GM12878 (cell line): ENCODE data around the gene MAGEH1. TPM values are rescaled to one million over a fixed set of nuclear protein-coding genes. Genes with fewer than 3 reads are reported as not detected.

Experiments used
- ATAC-seq: fragments of 200-7000 bp; cut with Tn5 transposase; 3 replicates; pipeline ENCODE4 v1.9.1; 2020; ENCODE audit warnings: mild to moderate bottlenecking, moderate library complexity
- BruUV-seq: library from RNA; stranded (reverse); fragments of 400-500 nt; replicated peaks from 2 replicates; lab custom pipeline; 2021; lab: Mats Ljungman, UMichigan
- CTCF ChIA-PET: fragments of 300-600 bp; sonication (Branson Sonifier 250); formaldehyde crosslinking; extraction: SDS; loops from one replicate; lab custom pipeline; 2021; ENCODE audit warnings: inconsistent platforms; lab: Yijun Ruan, JAX
- POLR2A ChIA-PET: fragments of 350-600 bp; formaldehyde crosslinking; extraction: SDS; loops from one replicate; lab custom pipeline; 2021; ENCODE audit warnings: inconsistent platforms; lab: Charles Lee
- RAD21 ChIA-PET: fragments of 300-600 bp; sonication (Branson Sonifier 250); formaldehyde crosslinking; loops from one replicate; lab custom pipeline; 2023; ENCODE audit warnings: antibody characterized with exemption; ENCODE audit not compliant: unreplicated experiment; lab: Charles Lee
- SMC1A ChIA-PET: fragments of 300-600 bp; sonication (Branson Sonifier 250); formaldehyde crosslinking; loops from one replicate; lab custom pipeline; 2023; ENCODE audit not compliant: unreplicated experiment, uncharacterized antibody; lab: Charles Lee
- DNase-seq: peaks from one replicate; pipeline ENCODE4 v3.0.0-alpha.2; 2011; ENCODE audit warnings: low read depth, low spot score
- FAIRE-seq: peaks from 3 replicates; lab custom pipeline; 2011; peaks lifted over from hg19 to GRCh38; lab: Jason Lieb, UNC
- H2AFZ ChIP-seq: 2 replicates; pipeline ENCODE4 v1.6.0; 2011; ENCODE audit warnings: low read depth, low read length, control low read depth; ENCODE audit not compliant: control insufficient read depth
- H3K27ac ChIP-seq: 2 replicates; pipeline ENCODE4 v1.5.1; 2011; ENCODE audit warnings: control low read depth; ENCODE audit not compliant: control insufficient read depth, insufficient read depth
- H3K27me3 ChIP-seq, 2 experiments: replicated peaks in 1 of 2; 2 replicates each; pipeline versions ENCODE4 v1.6.0 to v1.6.1; 2011; ENCODE audit warnings: low read length in 1 of 2; ENCODE audit not compliant: control insufficient read depth in 2 of 2, insufficient read depth in 2 of 2
- H3K36me3 ChIP-seq, 2 experiments: 2 replicates each; pipeline ENCODE4 v1.5.1; 2011; ENCODE audit warnings: low read length in 1 of 2; ENCODE audit not compliant: control insufficient read depth in 2 of 2, insufficient read depth in 2 of 2
- H3K4me1 ChIP-seq: 2 replicates; pipeline ENCODE4 v1.6.1; 2011; ENCODE audit warnings: mild to moderate bottlenecking, low read length, moderate library complexity, mixed read lengths; ENCODE audit not compliant: control insufficient read depth, insufficient read depth
- H3K4me2 ChIP-seq: 2 replicates; pipeline ENCODE4 v1.6.0; 2011; ENCODE audit warnings: control low read depth; ENCODE audit not compliant: control insufficient read depth, insufficient read depth
- H3K4me3 ChIP-seq: fragments of 200-600 bp; sonication (generic); 2 replicates; pipeline ENCODE4 v1.5.1; 2016
- H3K79me2 ChIP-seq: 2 replicates; pipeline ENCODE4 v1.6.0; 2011; ENCODE audit warnings: low read length; ENCODE audit not compliant: control insufficient read depth, insufficient read depth
- H3K9ac ChIP-seq: 2 replicates; pipeline ENCODE4 v1.8.0; 2011; ENCODE audit warnings: low read length, control low read depth, mixed read lengths; ENCODE audit not compliant: control insufficient read depth, insufficient read depth
- H3K9me3 ChIP-seq: replicated peaks from 3 replicates; pipeline ENCODE4 v1.5.1; 2011; ENCODE audit warnings: mild to moderate bottlenecking, low read length; ENCODE audit not compliant: control insufficient read depth, insufficient read depth
- H4K20me1 ChIP-seq: 2 replicates; pipeline ENCODE4 v1.6.0; 2011; ENCODE audit not compliant: control insufficient read depth, insufficient read depth
- JUNB ChIP-seq: IDR thresholded peaks from 2 replicates; pipeline ENCODE4 v1.6.1; 2016; ENCODE audit warnings: antibody characterized with exemption, mild to moderate bottlenecking
- NR2C1 ChIP-seq: fragments of 450-650 bp; IDR thresholded peaks from 2 replicates; pipeline ENCODE4 v1.6.1; 2017; ENCODE audit warnings: antibody characterized with exemption, mild to moderate bottlenecking, moderate library complexity
- PKNOX1 ChIP-seq: fragments of 450-650 bp; IDR thresholded peaks from 2 replicates; pipeline ENCODE4 v1.6.1; 2016; ENCODE audit warnings: mild to moderate bottlenecking
- RELA ChIP-seq: fragments of 450-650 bp; IDR thresholded peaks from 2 replicates; pipeline ENCODE4 v1.8.0; 2014; ENCODE audit warnings: borderline replicate concordance; ENCODE audit not compliant: partially characterized antibody
- SP1 ChIP-seq: IDR thresholded peaks from one replicate; pipeline ENCODE4 v1.6.1; 2011; ENCODE audit warnings: low read depth, low read length
- WGBS: methylation state at CpG from one replicate; pipeline ENCODE4 v1.1.6; 2016; ENCODE audit warnings: low lambda C conversion rate; ENCODE audit not compliant: insufficient replicate concordance, insufficient coverage; ENCODE audit errors: missing lambda C conversion rate; 5-methylcytosine and 5-hydroxymethylcytosine counted together
- in situ Hi-C: fragments of 300-500 bp; cut with MboI; formaldehyde crosslinking; loops from 9 replicates; pipeline ENCODE4 v1.14.3; 2018; ENCODE audit warnings: mixed read lengths
- intact Hi-C: fragments of 100-400 bp; cut with micrococcal nuclease; formaldehyde crosslinking; loops from one replicate; pipeline ENCODE4 v1.14.2; 2022; ENCODE audit not compliant: unreplicated experiment
- polyA plus RNA-seq, 11 experiments: library from polyadenylated mRNA; depleted of rRNA in 4 of 11; unstranded in 6 of 11; stranded (reverse) in 5 of 11; fragments of >200 nt; fragmentation: Nextera tagmentation in 4 of 11; fragmentation: Illumina TruSeq in 1 of 11; extraction: Ambion mirVana in 4 of 11; extraction: Trizol in 1 of 11; gene quantifications; 1 replicate in 1 of 11; 2 replicates in 10 of 11; pipeline versions ENCODE4 v1.2.1 to v1.2.3, GENCODE V29; 2011 to 2016; ENCODE audit warnings: inconsistent platforms in 2 of 11, missing spikeins in 2 of 11, low read depth in 1 of 11
- total RNA-seq, 4 experiments: library from RNA; depleted of rRNA in 3 of 4; stranded (reverse); fragments of >200 nt in 3 of 4; fragmentation: Illumina TruSeq in 1 of 4; extraction: Trizol in 1 of 4; gene quantifications; 2 replicates each; pipeline versions ENCODE4 v1.2.1 to v1.2.3, GENCODE V29; 2013 to 2021
- TF ChIP-seq, protein P1 (sequence below): fragments of 450-650 bp; IDR thresholded peaks from 2 replicates; pipeline ENCODE4 v1.6.1; 2017; ENCODE audit warnings: low read depth, mild to moderate bottlenecking, moderate library complexity

MAGEH1 gene
- total and polyA plus RNA-seq, 10 of the 15 experiments (the other 5 are each of a cell fraction or from before 2014, with no cell fraction given): 8.7 to 25.2 (median 18.3) TPM

GRCh38 chrX:55488006-55488592 is 36.2 kb downstream of the MAGEH1 start:
- in situ Hi-C loops: loop anchor here (25.0 kb wide), 1 partner anchor 749 kb away; the partner anchor contains the start of gene KLF8

More at GRCh38 chrX:55488006-55488592, 36.2 kb downstream of the MAGEH1 start:
- Histone ChIP-seq H3K9me3 (no peaks in the 10 kb centered on the region; the same call in 2 of the 3 replicates), H3K4me3 (no peak overlapping the region; the same call in 1 of the 2 replicates), H3K4me1 (no peaks in the 10 kb centered on the region), H3K36me3 (no peaks in the 10 kb centered on the region), H3K4me2 (peak overlapping the region; percentile 66), H3K27ac (peak overlapping the region; percentile 52; the same call in 1 of the 2 replicates), H4K20me1 (no peaks in the 10 kb centered on the region), H3K27me3 (no peaks in the 10 kb centered on the region), H2AFZ (peak overlapping the region; percentile 77), H3K79me2 (no peaks in the 10 kb centered on the region), H3K9ac (no peak overlapping the region; the same call in 1 of the 2 replicates)
- RAD21 ChIA-PET: interaction anchor here (1.0 to 2.2 kb wide), 4 partner anchors 36 to 1240 kb away, joined by 3 to 15 read pairs (median 7); partner anchors contain the start of gene MAGEH1
- intact Hi-C loops: no loop called here
- no peak for DNase-seq
- SMC1A ChIA-PET: interaction anchor here (1.5 to 1.8 kb wide), 3 partner anchors 36 to 230 kb away, joined by 3 to 7 read pairs (median 7); partner anchors contain the start of genes MAGEH1 and RRAGB
- CTCF ChIA-PET: interaction anchor here (1.0 to 1.8 kb wide), 6 partner anchors 36 to 1239 kb away, joined by 3 to 8 read pairs (median 6); partner anchors contain the start of genes MAGEH1 and RRAGB
- no peak for ATAC-seq
- WGBS: 24% methylated on average over 11 of the region's 23 CpGs
- no peak for TF ChIP-seq RELA
- TF ChIP-seq PKNOX1: no peak
- TF ChIP-seq JUNB: no peak
- no peak for TF ChIP-seq NR2C1
- TF ChIP-seq, protein P1, sequence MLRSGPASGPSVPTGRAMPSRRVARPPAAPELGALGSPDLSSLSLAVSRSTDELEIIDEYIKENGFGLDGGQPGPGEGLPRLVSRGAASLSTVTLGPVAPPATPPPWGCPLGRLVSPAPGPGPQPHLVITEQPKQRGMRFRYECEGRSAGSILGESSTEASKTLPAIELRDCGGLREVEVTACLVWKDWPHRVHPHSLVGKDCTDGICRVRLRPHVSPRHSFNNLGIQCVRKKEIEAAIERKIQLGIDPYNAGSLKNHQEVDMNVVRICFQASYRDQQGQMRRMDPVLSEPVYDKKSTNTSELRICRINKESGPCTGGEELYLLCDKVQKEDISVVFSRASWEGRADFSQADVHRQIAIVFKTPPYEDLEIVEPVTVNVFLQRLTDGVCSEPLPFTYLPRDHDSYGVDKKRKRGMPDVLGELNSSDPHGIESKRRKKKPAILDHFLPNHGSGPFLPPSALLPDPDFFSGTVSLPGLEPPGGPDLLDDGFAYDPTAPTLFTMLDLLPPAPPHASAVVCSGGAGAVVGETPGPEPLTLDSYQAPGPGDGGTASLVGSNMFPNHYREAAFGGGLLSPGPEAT: no peak
- TF ChIP-seq SP1: no peak
- no TSS peak for BruUV-seq
- no peak for FAIRE-seq
- POLR2A ChIA-PET: interaction anchor here (2.6 kb wide), 1 partner anchor 36 kb away, joined by 12 read pairs; the partner anchor contains the start of gene MAGEH1
